Measurements from ENCODE around the gene FAR2. TPM values are rescaled to one million over a fixed set of nuclear protein-coding genes. Genes with fewer than 3 reads are reported as not detected.

The FAR2 gene
- total and polyA plus RNA-seq, 2 donors (not counting 1 experiment from before 2014, with no cell fraction given): 9.2 to 10.2 TPM

- Histone ChIP-seq H3K79me2 (ENCODE audit: control insufficient read depth, insufficient read depth, low read length) (no peaks in the 10 kb centered on the region), H3K4me3 (replicated peaks in 1 of 4; ENCODE audit: control extremely low read depth in 1 of 4, insufficient read depth in 1 of 4, low read depth in 3 of 4, low read length in 4 of 4) (no peak overlapping the region), H3K4me2 (ENCODE audit: extremely low read depth, insufficient read depth, low read length) (no peak overlapping the region), H4K20me1 (ENCODE audit: control insufficient read depth, extremely low read depth, insufficient read depth, low read length) (no peaks in the 10 kb centered on the region), H3K36me3 (ENCODE audit: control insufficient read depth, insufficient read depth, low read length) (no peaks in the 10 kb centered on the region), H3K9me3 (ENCODE audit: control insufficient read depth, insufficient read depth, low read depth, low read length) (no peaks in the 10 kb centered on the region), H3K27ac (ENCODE audit: insufficient read depth, low read length) (no peak overlapping the region), H2AFZ (ENCODE audit: low read length) (no peak overlapping the region), H3K9ac (ENCODE audit: insufficient read depth, low read length) (no peak overlapping the region), H3K4me1 (ENCODE audit: control insufficient read depth, extremely low read depth, insufficient read depth, low read length) (no peaks in the 10 kb centered on the region), H3K27me3 (ENCODE audit: control insufficient read depth, insufficient read depth, low read length) (no peaks in the 10 kb centered on the region)
- TF ChIP-seq, protein P1, sequence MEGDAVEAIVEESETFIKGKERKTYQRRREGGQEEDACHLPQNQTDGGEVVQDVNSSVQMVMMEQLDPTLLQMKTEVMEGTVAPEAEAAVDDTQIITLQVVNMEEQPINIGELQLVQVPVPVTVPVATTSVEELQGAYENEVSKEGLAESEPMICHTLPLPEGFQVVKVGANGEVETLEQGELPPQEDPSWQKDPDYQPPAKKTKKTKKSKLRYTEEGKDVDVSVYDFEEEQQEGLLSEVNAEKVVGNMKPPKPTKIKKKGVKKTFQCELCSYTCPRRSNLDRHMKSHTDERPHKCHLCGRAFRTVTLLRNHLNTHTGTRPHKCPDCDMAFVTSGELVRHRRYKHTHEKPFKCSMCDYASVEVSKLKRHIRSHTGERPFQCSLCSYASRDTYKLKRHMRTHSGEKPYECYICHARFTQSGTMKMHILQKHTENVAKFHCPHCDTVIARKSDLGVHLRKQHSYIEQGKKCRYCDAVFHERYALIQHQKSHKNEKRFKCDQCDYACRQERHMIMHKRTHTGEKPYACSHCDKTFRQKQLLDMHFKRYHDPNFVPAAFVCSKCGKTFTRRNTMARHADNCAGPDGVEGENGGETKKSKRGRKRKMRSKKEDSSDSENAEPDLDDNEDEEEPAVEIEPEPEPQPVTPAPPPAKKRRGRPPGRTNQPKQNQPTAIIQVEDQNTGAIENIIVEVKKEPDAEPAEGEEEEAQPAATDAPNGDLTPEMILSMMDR (conservative IDR thresholded peaks at IDR 0.05 in 1 of 2, IDR thresholded peaks at IDR 0.05 in 1 of 2; ENCODE audit: low read depth in 1 of 2, low read length in 2 of 2): no peak
- no peak for TF ChIP-seq EZH2 (IDR thresholded peaks at IDR 0.05; ENCODE audit: low read length, missing control alignments)
- no peak for DNase-seq (ENCODE audit: low read depth in 2 of 2)
Observed at GRCh38 chr12:29306266-29306665, 157.2 kb downstream of the FAR2 start.

- no peaks in the 10 kb centered on the region for H3K9me3 ChIP-seq (ENCODE audit: control insufficient read depth, insufficient read depth, low read depth, low read length)
- no peak overlapping the region for H3K9ac ChIP-seq (ENCODE audit: insufficient read depth, low read length)
- no peaks in the 10 kb centered on the region for H3K27me3 ChIP-seq (ENCODE audit: control insufficient read depth, insufficient read depth, low read length)
Observed at GRCh38 chr12:29306682-29307081, 157.6 kb downstream of the FAR2 start.

DNA sequence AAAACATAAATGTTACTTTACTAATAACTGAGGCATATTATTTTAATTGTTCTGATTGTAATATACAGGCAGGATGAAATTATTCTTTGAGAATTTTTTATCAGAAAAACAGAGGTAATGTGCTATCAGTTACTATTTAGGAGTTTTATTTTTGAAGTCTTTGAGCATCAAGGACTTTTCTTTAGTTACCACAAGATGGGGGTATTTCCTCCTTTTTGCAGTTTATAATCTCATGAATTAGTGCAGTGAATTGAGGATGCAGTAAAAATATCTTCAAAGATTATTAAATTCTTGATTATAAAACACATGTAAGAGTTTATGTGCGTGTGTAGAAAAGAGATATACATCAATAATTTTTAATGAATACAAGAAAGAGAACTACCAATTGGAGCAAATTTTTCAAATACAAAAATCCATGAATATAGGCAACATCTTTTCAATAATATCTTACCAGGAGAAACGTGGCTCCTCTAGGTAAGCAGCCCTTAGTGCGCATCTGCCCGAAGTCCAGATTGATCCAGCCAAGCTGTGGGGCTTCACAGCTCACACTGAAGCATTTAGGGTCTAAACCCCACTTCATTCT is 160.3 kb downstream of the FAR2 start:
- DNase-seq (ENCODE audit: low read depth in 2 of 2): peak; percentile 28 to 63

More at GRCh38 chr12:29306682-29307081, 157.6 kb downstream of the FAR2 start:
- no peak for DNase-seq (ENCODE audit: low read depth in 2 of 2)
- no peaks in the 10 kb centered on the region for H3K36me3 ChIP-seq (ENCODE audit: control insufficient read depth, insufficient read depth, low read length)
- H3K27ac ChIP-seq (ENCODE audit: insufficient read depth, low read length): no peak overlapping the region
- H3K79me2 ChIP-seq (ENCODE audit: control insufficient read depth, insufficient read depth, low read length): no peaks in the 10 kb centered on the region
- no peak overlapping the region for H3K4me2 ChIP-seq (ENCODE audit: extremely low read depth, insufficient read depth, low read length)
- no peaks in the 10 kb centered on the region for H3K4me1 ChIP-seq (ENCODE audit: control insufficient read depth, extremely low read depth, insufficient read depth, low read length)
- TF ChIP-seq EZH2 (IDR thresholded peaks at IDR 0.05; ENCODE audit: low read length, missing control alignments): no peak
- TF ChIP-seq, protein P1 (conservative IDR thresholded peaks at IDR 0.05 in 1 of 2, IDR thresholded peaks at IDR 0.05 in 1 of 2; ENCODE audit: low read depth in 1 of 2, low read length in 2 of 2): no peak
- no peaks in the 10 kb centered on the region for H4K20me1 ChIP-seq (ENCODE audit: control insufficient read depth, extremely low read depth, insufficient read depth, low read length)
- no peak overlapping the region for H3K4me3 ChIP-seq (replicated peaks in 1 of 4; ENCODE audit: control extremely low read depth in 1 of 4, insufficient read depth in 1 of 4, low read depth in 3 of 4, low read length in 4 of 4)
- no peak overlapping the region for H2AFZ ChIP-seq (ENCODE audit: low read length)

More for the DNA sequence above, 160.3 kb downstream of the FAR2 start:
- H3K4me3 ChIP-seq (replicated peaks in 1 of 4; ENCODE audit: control extremely low read depth in 1 of 4, insufficient read depth in 1 of 4, low read depth in 3 of 4, low read length in 4 of 4): no peak overlapping the region
- TF ChIP-seq, protein P1 (conservative IDR thresholded peaks at IDR 0.05 in 1 of 2, IDR thresholded peaks at IDR 0.05 in 1 of 2; ENCODE audit: low read depth in 1 of 2, low read length in 2 of 2): peak in 1 of 2 donors; percentile 52
- TF ChIP-seq EZH2 (IDR thresholded peaks at IDR 0.05; ENCODE audit: low read length, missing control alignments): no peak
- no peaks in the 10 kb centered on the region for H3K36me3 ChIP-seq (ENCODE audit: control insufficient read depth, insufficient read depth, low read length)
- H3K4me1 ChIP-seq (ENCODE audit: control insufficient read depth, extremely low read depth, insufficient read depth, low read length): no peaks in the 10 kb centered on the region
- no peak overlapping the region for H3K4me2 ChIP-seq (ENCODE audit: extremely low read depth, insufficient read depth, low read length)
- H3K27me3 ChIP-seq (ENCODE audit: control insufficient read depth, insufficient read depth, low read length): no peaks in the 10 kb centered on the region
- H4K20me1 ChIP-seq (ENCODE audit: control insufficient read depth, extremely low read depth, insufficient read depth, low read length): no peaks in the 10 kb centered on the region
- no peak overlapping the region for H3K27ac ChIP-seq (ENCODE audit: insufficient read depth, low read length)
- H3K79me2 ChIP-seq (ENCODE audit: control insufficient read depth, insufficient read depth, low read length): no peaks in the 10 kb centered on the region
- no peaks in the 10 kb centered on the region for H3K9me3 ChIP-seq (ENCODE audit: control insufficient read depth, insufficient read depth, low read depth, low read length)
- H3K9ac ChIP-seq (ENCODE audit: insufficient read depth, low read length): no peak overlapping the region
- no peak overlapping the region for H2AFZ ChIP-seq (ENCODE audit: low read length)

Measured in fibroblast of lung (primary cell).